Measurements from ENCODE around the gene MARK4. TPM values are rescaled to one million over a fixed set of nuclear protein-coding genes. Genes with fewer than 3 reads are reported as not detected.

MARK4 gene
- total RNA-seq, 1 experiment from 2014 or later = 37.7 TPM

- Histone ChIP-seq H3K4me3 (replicated peaks in 1 of 2; ENCODE audit: low read depth in 1 of 2, low read length in 2 of 2) (no peak overlapping the region), H3K9me2 (ENCODE audit: insufficient read depth) (no peaks in the 10 kb centered on the region), H3K4me2 (ENCODE audit: low read length) (no peak overlapping the region), H3K27ac (ENCODE audit: low read depth, low read length) (no peak overlapping the region), H3K4me1 (ENCODE audit: control insufficient read depth in 1 of 2, insufficient read depth in 2 of 2, low read length in 2 of 2) (peaks cover 10 to 23% of the 10 kb centered on the region in 2 experiments), H4K20me1 (ENCODE audit: insufficient read depth) (no peaks in the 10 kb centered on the region), H3K27me3 (ENCODE audit: insufficient read depth, low read length) (no peaks in the 10 kb centered on the region), H3K79me2 (ENCODE audit: insufficient read depth, low read length) (no peaks in the 10 kb centered on the region), H3K9ac (ENCODE audit: low read length) (no peak overlapping the region), H3K9me3 (ENCODE audit: control insufficient read depth in 1 of 2, insufficient read depth in 1 of 2, low read depth in 1 of 2, low read length in 2 of 2) (no peaks in the 10 kb centered on the region), H2AFZ (ENCODE audit: low read depth, low read length, poor library complexity, severe bottlenecking) (no peak overlapping the region), H3K36me3 (ENCODE audit: control insufficient read depth in 1 of 2, insufficient read depth in 2 of 2, low read length in 2 of 2) (no peaks in the 10 kb centered on the region)
- intact Hi-C loops (cut with micrococcal nuclease) = no loop called here
- no TSS peak for BruUV-seq (replicated peaks)
- ChIA-PET CTCF (no interaction called here), RAD21 (ENCODE audit: low non-redundant PET in 1 of 2, low total read pairs in 2 of 2, uncharacterized antibody in 2 of 2, unreplicated experiment in 2 of 2) (no interaction called here), POLR2A (no interaction called here)
- ATAC-seq = no peak
- no peak for DNase-seq (ENCODE audit: low read depth, low spot score)
- TF ChIP-seq ZBTB33 (IDR thresholded peaks at IDR 0.05; ENCODE audit: extremely low read depth, insufficient replicate concordance, low read length) (no peak), TCF7L2 (IDR thresholded peaks at IDR 0.05; ENCODE audit: borderline replicate concordance, extremely low read depth, insufficient read depth, insufficient read length) (no peak), REST (IDR thresholded peaks at IDR 0.05; ENCODE audit: low read depth) (no peak), ELF1 (IDR thresholded peaks at IDR 0.05; ENCODE audit: borderline replicate concordance, low read depth) (no peak), CTCF (IDR thresholded peaks at IDR 0.05 in 2 of 3, conservative IDR thresholded peaks at IDR 0.05 in 1 of 3; ENCODE audit: borderline replicate concordance in 1 of 3, insufficient read depth in 1 of 3, low read depth in 2 of 3, low read length in 2 of 3) (no peak), SRF (IDR thresholded peaks at IDR 0.05; ENCODE audit: low read depth) (no peak), YY1 (IDR thresholded peaks at IDR 0.05; ENCODE audit: extremely low read depth, insufficient replicate concordance, low read depth, low read length) (no peak), ZFX (IDR thresholded peaks at IDR 0.05) (no peak), CEBPB (IDR thresholded peaks at IDR 0.05; ENCODE audit: low read depth) (no peak), CBX3 (IDR thresholded peaks at IDR 0.05; ENCODE audit: low read depth) (no peak), ATF3 (IDR thresholded peaks at IDR 0.05) (no peak), POLR2A (IDR thresholded peaks at IDR 0.05; ENCODE audit: borderline replicate concordance, extremely low read depth, insufficient read depth, insufficient read length) (no peak), MAX (IDR thresholded peaks at IDR 0.05) (no peak), EZH2 (IDR thresholded peaks at IDR 0.05) (no peak), EZH2phosphoT487 (IDR thresholded peaks at IDR 0.05; ENCODE audit: borderline replicate concordance) (no peak), JUND (IDR thresholded peaks at IDR 0.05) (no peak), EGR1 (IDR thresholded peaks at IDR 0.05; ENCODE audit: low read depth) (no peak), FOSL1 (IDR thresholded peaks at IDR 0.05; ENCODE audit: low read depth) (no peak)
Observed at GRCh38 chr19:45305421-45305820, 54.4 kb downstream of the MARK4 start.
